K562 (cell line): ENCODE data around the gene MICU1. TPM values are rescaled to one million over a fixed set of nuclear protein-coding genes. Genes with fewer than 3 reads are reported as not detected.

Source experiments
- ZBTB40 ChIP-seq, 2 experiments: fragments of 450-650 bp in 1 of 2; sonication (generic) in 1 of 2; formaldehyde crosslinking in 1 of 2; IDR thresholded peaks; 2 replicates each; pipeline versions ENCODE4 v1.7.1 to v1.9.0; 2016 to 2022; ENCODE audit warnings: inconsistent platforms in 1 of 2, mild to moderate bottlenecking in 1 of 2, missing genetic modification reagents in 1 of 2
- polyA plus RNA-seq, 8 experiments: library from polyadenylated mRNA; depleted of rRNA in 4 of 8; stranded (reverse) in 5 of 8; unstranded in 3 of 8; fragments of >200 nt; fragmentation: Nextera tagmentation in 2 of 8; fragmentation: Illumina TruSeq in 1 of 8; extraction: Ambion mirVana in 2 of 8; extraction: Trizol in 1 of 8; gene quantifications; 2 replicates each; pipeline versions ENCODE4 v1.2.1 to v1.2.3, GENCODE V29; 2011 to 2014; ENCODE audit warnings: inconsistent platforms in 1 of 8, missing spikeins in 1 of 8
- total RNA-seq, 7 experiments: library from RNA; depleted of rRNA in 6 of 7; stranded (reverse); fragments of >200 nt in 6 of 7; fragmentation: Illumina TruSeq in 2 of 7; extraction: Trizol in 2 of 7; gene quantifications; 2 replicates each; pipeline versions ENCODE4 v1.2.1 to v1.2.3, GENCODE V29; 2011 to 2021; ENCODE audit warnings: low replicate concordance in 1 of 7

Gene MICU1
- total and polyA plus RNA-seq, 9 of the 15 experiments (the other 6 are each of a cell fraction or from before 2014, with no cell fraction given) = 29.3 to 76.8 (median 48.4) TPM

DNA sequence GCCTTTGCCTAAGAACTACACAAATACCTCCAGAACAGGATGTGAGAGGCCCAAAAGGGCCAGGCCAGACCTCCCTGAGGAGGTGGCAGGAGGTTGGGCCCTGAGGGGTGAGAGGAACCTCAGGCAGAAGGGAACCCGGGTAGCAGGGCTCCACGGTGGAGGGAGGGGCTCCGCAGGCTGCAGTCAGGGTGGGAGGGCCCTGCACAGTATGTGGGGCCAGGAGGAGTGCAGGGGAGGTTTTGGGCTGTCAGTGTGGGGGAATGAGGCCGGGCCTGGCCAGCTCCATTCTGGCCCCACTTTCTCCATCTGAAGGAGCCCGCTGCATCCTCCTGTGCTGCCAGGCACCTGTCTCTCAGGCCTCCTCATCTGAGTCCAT lies 297.1 kb downstream of the MICU1 start (continued):
- TF ChIP-seq ZBTB40 (IDR thresholded peaks at IDR 0.05) = no peak
- no peak for TF ChIP-seq ZBTB40 (CRISPR knock-in tag; IDR thresholded peaks at IDR 0.05)
